ENCODE results near the gene NDUFAF5.

NDUFAF5 gene

DNA sequence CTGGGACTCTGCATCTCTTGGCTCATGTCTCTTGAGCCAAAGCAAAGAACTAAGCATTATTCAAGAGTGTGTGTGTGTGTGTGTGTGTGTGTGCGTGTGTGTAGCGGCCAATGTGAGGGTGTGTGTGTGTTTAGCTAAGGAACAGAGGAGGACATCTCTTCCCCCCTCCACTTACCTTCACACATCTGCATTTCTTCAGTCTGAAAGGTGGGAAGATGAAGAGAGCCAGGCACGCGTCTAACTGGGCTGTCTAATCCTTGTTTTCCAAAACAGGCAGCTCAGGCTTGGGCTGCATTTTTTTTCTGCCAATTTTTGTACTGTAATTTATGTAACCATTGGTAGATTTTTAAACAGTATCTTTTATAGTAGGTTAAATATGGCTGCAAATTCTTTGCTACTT lies 59.5 kb downstream of the NDUFAF5 start:
- H3K4me3 ChIP-seq (ENCODE audit: low read depth, low read length), result no peak overlapping the region
- TF ChIP-seq MYC (IDR thresholded peaks at IDR 0.05; ENCODE audit: low read depth, low read length) (no peak), CTCF (IDR thresholded peaks at IDR 0.05; ENCODE audit: low read depth, low read length) (no peak), POLR2A (IDR thresholded peaks at IDR 0.05; ENCODE audit: extremely low read depth, insufficient read length) (no peak)
- TF ChIP-seq, protein P1, sequence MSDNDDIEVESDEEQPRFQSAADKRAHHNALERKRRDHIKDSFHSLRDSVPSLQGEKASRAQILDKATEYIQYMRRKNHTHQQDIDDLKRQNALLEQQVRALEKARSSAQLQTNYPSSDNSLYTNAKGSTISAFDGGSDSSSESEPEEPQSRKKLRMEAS (IDR thresholded peaks at IDR 0.05; ENCODE audit: low read depth, low read length), result no peak
- no peak for DNase-seq (ENCODE audit: low read depth)

GRCh38 chr20:13851279-13851678 lies 66.5 kb downstream of the NDUFAF5 start:
- no peak for TF ChIP-seq CTCF (IDR thresholded peaks at IDR 0.05; ENCODE audit: low read depth, low read length)
- TF ChIP-seq, protein P1 (IDR thresholded peaks at IDR 0.05; ENCODE audit: low read depth, low read length), result no peak
- TF ChIP-seq POLR2A (IDR thresholded peaks at IDR 0.05; ENCODE audit: extremely low read depth, insufficient read length), result no peak
- no peak for TF ChIP-seq MYC (IDR thresholded peaks at IDR 0.05; ENCODE audit: low read depth, low read length)
- no peak for DNase-seq (ENCODE audit: low read depth)
- H3K4me3 ChIP-seq (ENCODE audit: low read depth, low read length), result no peak overlapping the region

- DNase-seq (ENCODE audit: low read depth), result no peak
- no peak for TF ChIP-seq CTCF (IDR thresholded peaks at IDR 0.05; ENCODE audit: low read depth, low read length)
- TF ChIP-seq, protein P1 (IDR thresholded peaks at IDR 0.05; ENCODE audit: low read depth, low read length), result no peak
- no peak for TF ChIP-seq MYC (IDR thresholded peaks at IDR 0.05; ENCODE audit: low read depth, low read length)
- no peak for TF ChIP-seq POLR2A (IDR thresholded peaks at IDR 0.05; ENCODE audit: extremely low read depth, insufficient read length)
- H3K4me3 ChIP-seq (ENCODE audit: low read depth, low read length), result no peak overlapping the region
Measured at GRCh38 chr20:13852306-13852705, 67.5 kb downstream of the NDUFAF5 start.

DNA sequence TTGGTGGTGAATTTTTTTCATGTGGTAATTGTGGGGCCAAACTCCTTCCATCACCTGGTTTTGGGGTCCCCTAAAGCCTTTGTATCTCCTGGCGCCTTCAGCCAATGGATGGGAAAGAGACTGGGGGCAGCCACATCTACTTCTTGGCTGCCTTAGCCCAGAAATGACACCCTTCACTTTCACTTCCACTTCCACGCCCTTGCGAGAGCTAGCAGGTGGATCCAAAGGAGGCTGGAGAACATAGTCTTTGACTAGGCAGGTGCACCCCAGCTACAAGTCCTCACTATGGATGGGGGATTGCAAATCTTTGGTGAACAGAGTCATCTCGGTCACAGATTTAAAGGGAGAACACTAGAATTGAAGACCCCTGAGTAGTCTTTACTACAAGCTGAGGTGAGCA lies 70.8 kb downstream of the NDUFAF5 start:
- no peak for DNase-seq (ENCODE audit: low read depth)
- TF ChIP-seq CTCF (IDR thresholded peaks at IDR 0.05; ENCODE audit: low read depth, low read length) (no peak), POLR2A (IDR thresholded peaks at IDR 0.05; ENCODE audit: extremely low read depth, insufficient read length) (no peak), MYC (IDR thresholded peaks at IDR 0.05; ENCODE audit: low read depth, low read length) (no peak)
- TF ChIP-seq, protein P1 (IDR thresholded peaks at IDR 0.05; ENCODE audit: low read depth, low read length), result no peak
- no peak overlapping the region for H3K4me3 ChIP-seq (ENCODE audit: low read depth, low read length)

DNA sequence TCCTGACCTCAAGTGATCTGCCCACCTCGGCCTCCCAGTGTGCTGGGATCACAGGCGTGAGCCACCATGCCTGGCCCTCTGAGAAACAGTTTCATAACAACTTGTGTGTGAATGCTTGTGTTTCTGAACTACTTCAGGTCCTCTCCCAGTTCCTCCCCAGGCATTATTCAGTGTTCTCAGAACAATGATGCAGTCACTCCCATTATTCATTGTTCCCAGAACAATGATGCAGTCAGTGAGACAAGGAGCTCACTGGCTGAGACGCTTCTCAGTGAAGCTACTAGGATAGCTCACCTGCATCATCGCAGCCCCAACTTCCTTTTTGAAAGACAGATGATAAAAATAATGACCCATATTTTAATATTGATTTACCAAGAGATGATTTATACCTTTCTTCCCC lies 71.5 kb downstream of the NDUFAF5 start:
- H3K4me3 ChIP-seq (ENCODE audit: low read depth, low read length), result no peak overlapping the region
- no peak for TF ChIP-seq MYC (IDR thresholded peaks at IDR 0.05; ENCODE audit: low read depth, low read length)
- no peak for TF ChIP-seq POLR2A (IDR thresholded peaks at IDR 0.05; ENCODE audit: extremely low read depth, insufficient read length)
- no peak for TF ChIP-seq CTCF (IDR thresholded peaks at IDR 0.05; ENCODE audit: low read depth, low read length)
- TF ChIP-seq, protein P1 (IDR thresholded peaks at IDR 0.05; ENCODE audit: low read depth, low read length), result no peak
- DNase-seq (ENCODE audit: low read depth), result no peak

DNA sequence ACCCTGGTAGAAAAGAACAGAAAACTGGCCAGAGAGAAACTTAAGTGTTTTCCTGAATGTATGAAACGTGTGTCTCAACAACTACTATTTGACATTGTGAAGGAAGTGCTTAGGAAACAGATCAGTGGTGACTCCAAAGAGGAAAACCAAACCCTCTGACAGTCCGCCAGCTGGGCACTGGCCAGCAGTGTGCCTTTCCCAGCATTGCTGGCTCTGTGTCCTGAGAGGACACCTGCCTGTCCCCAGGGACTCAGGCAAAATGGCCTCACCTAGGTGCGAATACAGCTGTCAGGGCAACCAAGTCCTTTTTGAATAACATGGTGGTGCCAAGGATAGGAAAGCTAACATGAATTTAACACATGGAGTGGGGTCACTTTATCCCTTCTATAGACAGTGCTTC lies 72.5 kb downstream of the NDUFAF5 start:
- H3K4me3 ChIP-seq (ENCODE audit: low read depth, low read length), result no peak overlapping the region
- no peak for DNase-seq (ENCODE audit: low read depth)
- TF ChIP-seq POLR2A (IDR thresholded peaks at IDR 0.05; ENCODE audit: extremely low read depth, insufficient read length) (no peak), CTCF (IDR thresholded peaks at IDR 0.05; ENCODE audit: low read depth, low read length) (no peak), MYC (IDR thresholded peaks at IDR 0.05; ENCODE audit: low read depth, low read length) (no peak)
- TF ChIP-seq, protein P1 (IDR thresholded peaks at IDR 0.05; ENCODE audit: low read depth, low read length), result no peak

Measured in NB4 (cell line).